HepG2 (cell line): ENCODE results near the gene PDE3B. TPM values are rescaled to one million over a fixed set of nuclear protein-coding genes. Genes with fewer than 3 reads are reported as not detected.
A peak's percentile ranks its signal among the peaks of the same experiment; 100 is the strongest.

Experiments used
- ATF3 ChIP-seq: sonication (generic); formaldehyde crosslinking; IDR thresholded peaks from 2 replicates; pipeline ENCODE4 v1.4.0; 2020; ENCODE audit warnings: missing genetic modification reagents
- BCL6 ChIP-seq: IDR thresholded peaks from 2 replicates; pipeline ENCODE4 v1.6.1; 2016; ENCODE audit warnings: missing genetic modification reagents, missing compliant biosample characterization
- HDAC1 ChIP-seq: sonication (generic); formaldehyde crosslinking; IDR thresholded peaks from 2 replicates; pipeline ENCODE4 v1.5.1; 2020; ENCODE audit warnings: mild to moderate bottlenecking, missing genetic modification reagents
- HNF4G ChIP-seq, 2 experiments: sonication (generic) in 1 of 2; formaldehyde crosslinking in 1 of 2; IDR thresholded peaks; 2 replicates each; pipeline versions ENCODE4 v1.4.0 to v1.6.1; 2011 to 2020; ENCODE audit warnings: borderline replicate concordance in 2 of 2, low read depth in 2 of 2, mild to moderate bottlenecking in 2 of 2, low read length in 1 of 2, missing genetic modification reagents in 1 of 2, moderate library complexity in 1 of 2
- MYC ChIP-seq: sonication (generic); formaldehyde crosslinking; IDR thresholded peaks from 2 replicates; pipeline ENCODE4 v1.9.0; 2021; ENCODE audit warnings: missing genetic modification reagents, borderline replicate concordance
- NFIC ChIP-seq: IDR thresholded peaks from 2 replicates; pipeline ENCODE4 v1.6.1; 2012; ENCODE audit warnings: mild to moderate bottlenecking, low read length, inconsistent platforms
- NR2F1 ChIP-seq, 2 experiments: fragments of 450-650 bp in 1 of 2; formaldehyde crosslinking in 1 of 2; IDR thresholded peaks; 2 replicates each; pipeline versions ENCODE4 v1.5.0 to v1.6.1; 2016 to 2020; ENCODE audit warnings: mild to moderate bottlenecking in 1 of 2, missing compliant biosample characterization in 1 of 2, missing genetic modification reagents in 1 of 2, moderate library complexity in 1 of 2
- PAXIP1 ChIP-seq: sonication (generic); formaldehyde crosslinking; conservative IDR thresholded peaks from 2 replicates; pipeline ENCODE4 v1.4.0; 2020; ENCODE audit warnings: mild to moderate bottlenecking, missing genetic modification reagents, moderate library complexity
- PHF20 ChIP-seq: sonication (generic); formaldehyde crosslinking; IDR thresholded peaks from 2 replicates; pipeline ENCODE4 v1.5.0; 2020; ENCODE audit warnings: mild to moderate bottlenecking, missing genetic modification reagents
- PHF8 ChIP-seq: sonication (generic); formaldehyde crosslinking; IDR thresholded peaks from 2 replicates; pipeline ENCODE4 v1.5.0; 2020; ENCODE audit warnings: missing genetic modification reagents
- PLSCR1 ChIP-seq: sonication (generic); formaldehyde crosslinking; IDR thresholded peaks from 2 replicates; pipeline ENCODE4 v1.5.0; 2020; ENCODE audit warnings: missing genetic modification reagents, mild to moderate bottlenecking, borderline replicate concordance
- POLR2AphosphoS2 ChIP-seq: IDR thresholded peaks from 2 replicates; pipeline ENCODE4 v1.6.1; 2011; ENCODE audit warnings: low read depth, low read length, improper control_type of control experiment
- PPARG ChIP-seq: conservative IDR thresholded peaks from 2 replicates; pipeline ENCODE4 v1.6.1; 2016; ENCODE audit warnings: missing biosample characterization, missing genetic modification reagents
- PRMT3 ChIP-seq: sonication (generic); formaldehyde crosslinking; IDR thresholded peaks from 2 replicates; pipeline ENCODE4 v1.8.1; 2022; ENCODE audit warnings: low read depth, mild to moderate bottlenecking, moderate library complexity, missing genetic modification reagents, borderline replicate concordance
- SALL2 ChIP-seq: sonication (generic); formaldehyde crosslinking; IDR thresholded peaks from 2 replicates; pipeline ENCODE4 v1.8.1; 2023; ENCODE audit warnings: mild to moderate bottlenecking, missing genetic modification reagents, inconsistent platforms
- SAP130 ChIP-seq: IDR thresholded peaks from 2 replicates; pipeline ENCODE4 v1.6.1; 2016; ENCODE audit warnings: low read depth
- TBL1XR1 ChIP-seq: fragments of 150-350 bp; IDR thresholded peaks from 2 replicates; pipeline ENCODE4 v1.6.1; 2014; ENCODE audit warnings: borderline replicate concordance, low read length; ENCODE audit not compliant: partially characterized antibody
- TBX2 ChIP-seq: sonication (generic); formaldehyde crosslinking; IDR thresholded peaks from 2 replicates; pipeline ENCODE4 v1.5.0; 2020; ENCODE audit warnings: missing genetic modification reagents, mild to moderate bottlenecking, borderline replicate concordance
- TBX3 ChIP-seq: fragments of 450-650 bp; IDR thresholded peaks from 2 replicates; pipeline ENCODE4 v1.6.1; 2017; ENCODE audit warnings: antibody characterized with exemption, mild to moderate bottlenecking, inconsistent platforms, borderline replicate concordance
- TRAFD1 ChIP-seq: sonication (generic); formaldehyde crosslinking; IDR thresholded peaks from 2 replicates; pipeline ENCODE4 v1.5.1; 2020; ENCODE audit warnings: missing genetic modification reagents, mild to moderate bottlenecking, borderline replicate concordance
- YEATS2 ChIP-seq: sonication (generic); formaldehyde crosslinking; IDR thresholded peaks from 2 replicates; pipeline ENCODE4 v1.4.0; 2020; ENCODE audit warnings: missing genetic modification reagents, borderline replicate concordance
- ZNF256 ChIP-seq: sonication (generic); formaldehyde crosslinking; conservative IDR thresholded peaks from 2 replicates; pipeline ENCODE4 v1.4.0; 2020; ENCODE audit warnings: missing genetic modification reagents
- ZNF543 ChIP-seq: sonication (generic); formaldehyde crosslinking; IDR thresholded peaks from 2 replicates; pipeline ENCODE4 v1.4.0; 2020; ENCODE audit warnings: mild to moderate bottlenecking, missing genetic modification reagents
- ZNF567 ChIP-seq: sonication (generic); formaldehyde crosslinking; IDR thresholded peaks from 2 replicates; pipeline ENCODE4 v1.8.1; 2023; ENCODE audit warnings: mild to moderate bottlenecking, missing genetic modification reagents, borderline replicate concordance
- ZSCAN22 ChIP-seq: sonication (generic); formaldehyde crosslinking; IDR thresholded peaks from 2 replicates; pipeline ENCODE4 v1.4.0; 2020; ENCODE audit warnings: mild to moderate bottlenecking, missing genetic modification reagents
- polyA plus RNA-seq, 8 experiments: library from polyadenylated mRNA; depleted of rRNA in 3 of 8; stranded (reverse) in 7 of 8; unstranded in 1 of 8; fragments of >200 nt; fragmentation: Illumina TruSeq in 4 of 8; extraction: Trizol in 4 of 8; gene quantifications; 2 replicates each; pipeline versions ENCODE4 v1.2.1 to v1.2.3, GENCODE V29; 2011 to 2016; ENCODE audit warnings: low read depth in 4 of 8, missing spikeins in 1 of 8, mixed read lengths in 1 of 8; ENCODE audit not compliant: insufficient read depth in 1 of 8
- total RNA-seq, 5 experiments: library from RNA; depleted of rRNA; stranded (reverse); fragments of >200 nt; fragmentation: Illumina TruSeq; extraction: Trizol; gene quantifications; 2 replicates each; pipeline ENCODE4 v1.2.3, GENCODE V29; 2016; ENCODE audit warnings: low read depth in 1 of 5

Gene PDE3B
- total and polyA plus RNA-seq, 2 of the 13 experiments (the other 11 are each of a cell fraction or from before 2014, with no cell fraction given): 14.1 to 26.5 TPM

- TF ChIP-seq NFIC (peak; percentile 70), MYC (CRISPR knock-in tag) (no peak), SAP130 (CRISPR knock-in tag) (peak; percentile 19; the same call in 1 of the 2 replicates), PHF20 (CRISPR knock-in tag) (no peak), PPARG (CRISPR knock-in tag) (no peak), TRAFD1 (no peak), PLSCR1 (CRISPR knock-in tag) (no peak), POLR2AphosphoS2 (no peak), PHF8 (CRISPR knock-in tag) (no peak), PAXIP1 (peak; percentile 21; the same call in 1 of the 2 replicates), YEATS2 (0 out of 2 replicates have a peak, but pooled peaks have one; percentile 22), ZNF543 (CRISPR knock-in tag) (no peak), HDAC1 (CRISPR knock-in tag) (0 out of 2 replicates have a peak, but pooled peaks have one; percentile 35), ZNF256 (CRISPR knock-in tag) (no peak), TBX3 (no peak), HNF4G (IDR thresholded peaks at IDR 0.05; ENCODE audit: borderline replicate concordance, low read depth, low read length) (peak; percentile 16; the same call in 1 of the 2 replicates), HNF4G (CRISPR knock-in tag; IDR thresholded peaks at IDR 0.05; ENCODE audit: borderline replicate concordance, low read depth) (no peak), NR2F1 (CRISPR knock-in tag; IDR thresholded peaks at IDR 0.05) (peak; percentile 74 to 75; a peak in 3 of 4 replicates), TBL1XR1 (no peak), ZSCAN22 (CRISPR knock-in tag) (no peak), BCL6 (CRISPR knock-in tag) (peak; percentile 44; the same call in 1 of the 2 replicates), PRMT3 (CRISPR knock-in tag) (no peak), ATF3 (no peak), TBX2 (CRISPR knock-in tag) (no peak), ZNF567 (CRISPR knock-in tag) (no peak), SALL2 (CRISPR knock-in tag) (no peak)
Measured at GRCh38 chr11:14861680-14862079, 218.1 kb downstream of the PDE3B start (continued).
